Raji (cell line): Measurements from ENCODE around the gene FKTN.

ENCODE experiments used
- POLR2A ChIP-seq: IDR thresholded peaks from 2 replicates; pipeline ENCODE4 v1.6.1; 2011; ENCODE audit warnings: low read depth, low read length, control low read depth; ENCODE audit not compliant: insufficient read depth

Gene FKTN

GRCh38 chr9:105632807-105633206 lies 74.9 kb downstream of the FKTN start:
- no peak for TF ChIP-seq POLR2A

GRCh38 chr9:105633411-105633810 lies 75.5 kb downstream of the FKTN start:
- TF ChIP-seq POLR2A = no peak

- TF ChIP-seq POLR2A = no peak
Observed at GRCh38 chr9:105636331-105636730, 78.4 kb downstream of the FKTN start.

DNA sequence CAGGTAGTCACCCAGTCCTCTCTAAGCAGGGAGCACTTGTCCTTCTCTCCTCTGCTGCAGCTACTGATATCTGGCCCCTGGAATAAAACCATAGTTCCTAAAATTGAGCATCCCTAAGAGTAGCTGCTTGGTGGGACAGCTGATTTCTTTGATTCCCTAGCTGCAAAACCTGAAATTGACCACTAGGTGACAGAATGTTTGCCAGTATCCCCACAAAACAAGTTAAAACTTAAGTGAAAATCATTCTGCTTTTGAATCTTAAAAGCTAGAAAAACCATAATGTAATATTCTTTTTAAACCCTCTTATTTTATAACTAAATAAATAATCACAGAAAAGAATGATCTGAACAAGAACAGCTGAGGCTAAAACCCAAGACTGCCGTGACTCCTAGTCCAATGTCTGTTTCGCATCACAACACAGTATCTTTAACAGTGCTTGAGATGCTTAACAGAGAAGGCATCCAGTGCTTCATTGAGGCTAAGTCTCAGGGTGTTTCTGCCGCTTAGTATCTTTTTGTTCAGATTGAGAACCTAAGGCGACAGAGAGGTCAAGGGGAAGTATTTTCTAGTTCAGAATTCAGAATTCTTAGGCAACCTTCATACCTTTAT lies 80.0 kb downstream of the FKTN start:
- TF ChIP-seq POLR2A = no peak

DNA sequence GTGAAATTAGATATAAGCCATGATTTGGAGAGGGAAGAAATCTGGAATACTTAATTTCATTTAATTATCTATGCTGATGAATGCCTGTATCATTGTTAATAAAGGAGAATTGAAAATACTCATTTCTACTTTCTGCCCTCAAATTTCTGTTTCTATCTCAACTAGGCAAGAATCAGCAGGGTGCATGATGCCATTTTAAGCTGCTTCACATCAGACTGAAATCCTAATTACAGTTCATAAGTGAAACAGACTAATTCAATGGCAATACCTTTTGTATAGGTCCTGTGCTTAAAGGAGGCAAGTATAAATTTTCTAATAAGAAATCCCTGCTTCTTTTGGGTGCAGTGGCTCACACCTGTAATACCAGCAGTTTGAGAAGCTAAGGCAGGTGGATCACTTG lies 82.0 kb downstream of the FKTN start:
- no peak for TF ChIP-seq POLR2A

DNA sequence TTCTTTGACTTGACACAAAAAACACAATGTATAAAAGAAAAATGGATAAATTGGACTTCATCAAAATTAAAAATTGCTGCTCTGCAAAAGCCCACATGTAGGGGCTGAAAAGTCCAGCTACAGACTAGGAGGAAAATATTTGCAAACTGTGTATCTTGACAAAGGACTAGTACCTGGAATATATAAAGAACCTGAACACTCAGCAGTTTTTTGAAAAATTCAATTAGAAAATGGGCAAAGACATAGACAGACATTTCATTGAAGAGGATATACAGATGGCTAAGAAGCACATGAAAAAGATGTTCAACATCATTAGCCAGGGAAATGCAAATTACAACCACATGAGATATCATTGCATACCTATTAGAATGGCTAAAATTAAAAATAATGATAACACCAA lies 85.9 kb downstream of the FKTN start:
- TF ChIP-seq POLR2A = no peak

- no peak for TF ChIP-seq POLR2A
Observed at GRCh38 chr9:105646879-105647594, 89.1 kb downstream of the FKTN start.

DNA sequence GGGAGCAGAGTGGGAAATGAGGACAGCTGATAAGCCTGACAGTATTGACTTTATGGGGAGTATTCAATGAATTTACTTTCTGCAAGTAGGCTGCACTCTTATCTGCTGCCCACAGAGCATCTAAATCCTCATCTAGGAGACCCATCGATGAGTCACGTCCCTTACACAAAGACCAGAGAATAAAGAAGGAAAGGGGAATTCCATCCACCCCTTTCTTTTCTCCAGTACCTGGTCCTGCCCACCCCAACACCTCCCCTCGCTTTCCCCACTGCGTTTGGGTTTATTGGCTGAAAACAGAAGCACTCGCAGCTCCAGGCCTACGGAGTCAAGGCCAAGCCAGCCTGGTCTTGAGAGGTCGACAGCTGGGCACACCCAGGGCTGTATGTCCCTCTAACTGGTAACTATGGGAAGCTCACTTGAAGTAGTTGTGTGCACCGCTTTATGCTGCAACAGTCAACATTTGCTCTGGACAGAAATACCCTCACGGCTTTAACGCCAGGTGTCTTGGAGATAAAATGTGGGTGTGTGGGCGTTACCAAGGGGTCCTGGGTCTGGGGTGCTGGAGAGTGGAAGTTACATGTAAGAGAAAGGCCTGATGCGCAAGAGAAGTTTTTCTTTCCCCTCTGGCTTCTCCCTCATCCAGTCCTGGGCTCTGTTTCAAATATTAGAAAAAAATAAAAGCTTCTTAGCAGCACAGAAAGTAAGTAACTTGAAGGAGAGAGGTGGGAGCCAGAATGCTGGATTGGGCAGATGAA lies 89.8 kb downstream of the FKTN start:
- no peak for TF ChIP-seq POLR2A

DNA sequence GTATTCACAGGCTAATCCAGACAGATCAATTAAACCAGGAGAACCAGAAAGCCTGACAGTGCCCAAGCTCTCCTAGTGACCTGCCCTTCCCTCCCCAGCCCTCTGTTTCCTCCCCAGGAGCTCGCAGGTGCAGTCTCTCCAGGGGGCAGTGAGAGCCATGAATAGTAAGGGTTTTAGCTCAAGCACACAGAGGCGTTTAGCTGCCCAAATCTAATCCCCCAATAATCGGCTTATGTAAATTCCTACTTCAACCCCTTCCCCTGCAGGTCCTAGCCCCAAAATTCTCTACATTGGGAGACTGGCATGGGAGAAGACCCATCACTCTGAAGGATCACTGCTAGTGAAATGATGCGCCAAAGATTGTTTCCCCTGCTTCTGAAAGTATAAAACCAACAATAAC lies 93.9 kb downstream of the FKTN start:
- TF ChIP-seq POLR2A = no peak

DNA sequence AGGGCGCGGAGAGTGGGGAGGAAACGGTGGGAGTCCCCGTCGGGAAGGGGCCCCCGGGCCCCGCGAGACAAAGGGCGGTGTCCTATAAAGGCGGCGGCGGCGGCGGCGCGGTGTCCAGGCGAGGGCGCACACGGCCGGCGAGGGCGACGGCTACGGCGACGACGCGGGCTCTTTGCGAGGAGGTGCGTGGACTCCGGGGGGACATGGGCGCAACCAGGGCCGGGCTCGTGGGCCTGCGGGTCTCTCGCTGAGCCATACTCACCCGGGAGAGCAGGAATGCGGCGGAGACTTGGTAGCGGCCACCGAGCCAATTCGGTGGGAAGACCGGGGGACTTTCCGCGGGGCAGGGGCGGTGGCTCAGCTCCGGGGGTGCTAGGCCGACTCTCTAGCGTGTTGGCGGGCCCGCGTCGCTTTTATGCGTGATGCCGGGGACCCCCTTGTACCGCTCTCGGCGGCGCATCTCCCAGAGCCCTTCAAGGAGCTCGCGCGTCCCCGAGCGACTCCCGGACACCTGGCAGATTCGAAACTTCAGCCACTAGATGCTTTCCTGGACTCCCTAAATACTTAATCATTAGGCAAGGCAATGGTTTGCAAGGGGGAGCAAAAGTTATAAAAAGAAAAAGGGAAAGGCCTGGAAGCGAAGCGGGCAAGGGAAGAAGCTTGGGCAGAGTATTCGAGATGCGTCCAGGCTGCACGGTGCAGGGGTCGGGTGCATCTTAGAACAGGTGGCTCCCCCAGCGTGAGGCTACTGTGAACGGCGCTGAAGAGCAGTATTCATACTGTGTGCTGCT lies 98.4 kb downstream of the FKTN start:
- TF ChIP-seq POLR2A = no peak

DNA sequence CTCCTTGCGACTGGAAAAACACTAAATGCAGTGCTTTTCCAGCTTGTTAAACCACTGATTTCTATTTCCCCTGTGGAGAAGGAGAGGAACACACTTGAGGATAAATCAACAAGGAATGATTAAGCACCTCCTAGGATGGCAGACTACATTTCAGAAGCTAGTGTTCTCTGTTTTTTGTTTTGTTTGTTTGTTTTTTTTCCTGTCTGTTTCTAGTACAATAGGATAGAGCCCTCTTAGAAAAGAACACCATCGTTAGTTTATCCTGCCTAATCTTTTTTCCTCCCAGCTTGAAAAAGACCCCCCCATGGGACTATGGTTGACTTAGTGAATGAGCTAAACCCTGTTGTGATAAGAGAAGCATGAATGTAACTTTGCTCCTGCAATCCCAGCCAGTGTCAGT lies 100.4 kb downstream of the FKTN start:
- TF ChIP-seq POLR2A = no peak

DNA sequence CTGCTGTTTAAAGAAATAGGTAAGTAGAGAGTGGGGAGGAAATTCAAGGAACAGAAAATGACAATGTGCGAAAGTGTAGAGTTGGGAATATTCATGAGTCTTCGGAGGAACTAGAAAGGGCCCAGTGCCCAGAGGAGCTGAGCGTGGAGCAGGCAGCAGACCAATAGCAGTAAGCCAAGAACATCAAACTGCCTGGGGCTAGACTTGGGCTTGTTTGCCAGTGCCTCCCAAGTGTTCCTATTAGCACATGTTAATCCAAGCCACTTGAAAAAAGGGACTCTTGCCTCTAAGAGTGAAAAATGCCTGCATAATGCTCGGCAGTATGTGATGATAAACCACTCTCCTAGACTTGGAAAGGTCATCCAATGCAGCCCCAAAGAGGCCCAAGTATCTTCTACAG lies 103.1 kb downstream of the FKTN start:
- no peak for TF ChIP-seq POLR2A

GRCh38 chr9:105662184-105663104 lies 104.5 kb downstream of the FKTN start, which contains the start of gene TAL2:
Gene TAL2 (plus strand): TSS chr9:105662457. CDS start chr9:105662497, 40 bp downstream.
- TF ChIP-seq POLR2A = no peak

- TF ChIP-seq POLR2A = no peak
Observed at GRCh38 chr9:105663914-105664313, 106.0 kb downstream of the FKTN start.
